Stimulated activated CD8-positive, alpha-beta memory T cell treated with anti-CD3 and anti-CD28 coated beads, Interleukin-4, amount 100 ng/mL, for 1 hour (primary cell): ENCODE measurements around the gene ENGASE.

Experiments
- DNase-seq, 2 donors: peaks; one replicate each; pipeline ENCODE4 v3.0.0-alpha.2; 2020; ENCODE audit warnings: low read depth in 2 of 2, low spot score in 1 of 2

The ENGASE gene

GRCh38 chr17:79133214-79133613, 58.6 kb downstream of the ENGASE start:
- no peak for DNase-seq

GRCh38 chr17:79133985-79134384, 59.4 kb downstream of the ENGASE start:
- DNase-seq: no peak

GRCh38 chr17:79135011-79135410, 60.4 kb downstream of the ENGASE start:
- no peak for DNase-seq

GRCh38 chr17:79135628-79136405, 61.2 kb downstream of the ENGASE start:
- no peak for DNase-seq
